GM21825 (cell line): Measurements from ENCODE around the gene VSTM2L.
"Not testable (repeated sequence)": the region's sequence is repeated elsewhere in the genome, so short reads cannot be mapped to it uniquely, and the experiment has no call there.

ENCODE experiments used
- ATAC-seq: cut with Tn5 transposase; IDR thresholded peaks from one replicate; pipeline ENCODE4 v1.9.1; 2021; ENCODE audit warnings: mild to moderate bottlenecking, moderate library complexity; ENCODE audit not compliant: unreplicated experiment

Gene VSTM2L

GRCh38 chr20:37958856-37959520 is 56.1 kb downstream of the VSTM2L start:
- ATAC-seq, result no peak

- no peak for ATAC-seq
These were observed 58.1 kb downstream of the VSTM2L start for GRCh38 chr20:37961066-37961465.

GRCh38 chr20:37963483-37963882 is 60.6 kb downstream of the VSTM2L start:
- ATAC-seq, result not testable (repeated sequence)

GRCh38 chr20:37968841-37969401 is 66.0 kb downstream of the VSTM2L start:
- no peak for ATAC-seq

GRCh38 chr20:37969949-37970855 is 67.3 kb downstream of the VSTM2L start:
- no peak for ATAC-seq

GRCh38 chr20:37970856-37971245 is 67.9 kb downstream of the VSTM2L start:
- no peak for ATAC-seq

GRCh38 chr20:37971561-37972127 is 68.7 kb downstream of the VSTM2L start:
- ATAC-seq, result no peak

GRCh38 chr20:37972256-37973058 is 69.5 kb downstream of the VSTM2L start:
- ATAC-seq, result no peak

GRCh38 chr20:37973059-37973910 is 70.4 kb downstream of the VSTM2L start:
- no peak for ATAC-seq

GRCh38 chr20:37976887-37977286 is 74.0 kb downstream of the VSTM2L start:
- no peak for ATAC-seq

- no peak for ATAC-seq
These were observed 74.4 kb downstream of the VSTM2L start for GRCh38 chr20:37977338-37977737.

GRCh38 chr20:37977786-37978185 is 74.9 kb downstream of the VSTM2L start:
- ATAC-seq, result no peak

GRCh38 chr20:37979021-37979985 is 76.4 kb downstream of the VSTM2L start:
- no peak for ATAC-seq

GRCh38 chr20:37980383-37980782 is 77.5 kb downstream of the VSTM2L start:
- no peak for ATAC-seq

- ATAC-seq, result no peak
These were observed 77.9 kb downstream of the VSTM2L start for GRCh38 chr20:37980876-37981275.

- no peak for ATAC-seq
These were observed 78.6 kb downstream of the VSTM2L start for GRCh38 chr20:37981568-37981967.

- ATAC-seq, result no peak
These were observed 80.4 kb downstream of the VSTM2L start for GRCh38 chr20:37983286-37983685.

GRCh38 chr20:37984018-37984785 is 81.3 kb downstream of the VSTM2L start:
- no peak for ATAC-seq
